ENCODE results near the gene DUSP22.

DNA sequence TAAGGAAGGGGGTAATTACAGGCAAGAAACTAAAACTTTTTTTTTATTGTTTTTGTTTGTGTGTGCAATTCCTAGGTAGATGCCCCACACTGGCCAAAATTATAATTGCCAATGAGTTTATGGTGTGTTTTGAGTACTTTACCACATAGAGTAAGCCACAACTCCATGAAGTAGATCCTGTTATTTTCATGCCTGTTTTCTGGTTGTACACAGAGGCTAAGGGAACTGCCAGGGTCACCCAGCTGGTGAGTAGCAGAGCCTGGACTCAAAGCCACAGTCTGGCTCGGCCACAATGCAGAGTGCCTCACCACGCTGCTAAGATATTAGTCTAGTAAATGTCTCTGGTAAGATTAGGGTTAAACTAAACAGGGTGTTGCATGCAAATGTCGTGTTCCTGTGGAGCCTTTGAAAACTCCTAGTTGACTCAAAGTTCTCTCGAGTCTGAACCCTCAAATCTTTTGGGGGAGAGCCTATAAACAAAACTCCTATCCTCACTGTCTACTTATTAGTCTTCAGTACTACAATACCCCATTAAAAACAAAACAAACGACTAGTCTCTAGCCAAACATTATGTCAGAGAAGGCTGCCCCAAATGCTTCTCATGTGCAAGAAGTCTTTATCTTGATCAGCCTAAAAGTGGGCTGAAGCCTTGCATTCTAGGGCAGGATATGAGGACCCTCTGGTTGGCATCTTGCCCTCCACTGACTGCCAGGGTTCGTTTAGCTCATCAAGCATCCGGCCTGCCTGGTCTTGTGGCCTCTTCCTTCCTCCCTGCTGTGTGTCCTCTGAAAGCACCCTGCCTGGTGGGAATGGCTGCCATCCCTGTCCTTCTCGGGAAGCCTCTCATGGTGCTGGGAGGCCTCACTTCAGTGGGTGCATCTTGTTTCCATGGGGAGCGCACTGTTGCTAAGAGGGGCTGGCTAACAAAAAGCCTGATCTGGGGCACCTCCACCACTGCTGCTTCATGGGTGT is 4.2 kb downstream of the DUSP22 start:
- TF ChIP-seq GATA2 (IDR thresholded peaks at IDR 0.05; ENCODE audit: low read depth, low read length) = no peak
- no peak for TF ChIP-seq GATA3 (IDR thresholded peaks at IDR 0.05; ENCODE audit: low read depth, low read length)

Measured in SH-SY5Y (cell line).